Measurements from ENCODE around the gene GDF10.

DNA sequence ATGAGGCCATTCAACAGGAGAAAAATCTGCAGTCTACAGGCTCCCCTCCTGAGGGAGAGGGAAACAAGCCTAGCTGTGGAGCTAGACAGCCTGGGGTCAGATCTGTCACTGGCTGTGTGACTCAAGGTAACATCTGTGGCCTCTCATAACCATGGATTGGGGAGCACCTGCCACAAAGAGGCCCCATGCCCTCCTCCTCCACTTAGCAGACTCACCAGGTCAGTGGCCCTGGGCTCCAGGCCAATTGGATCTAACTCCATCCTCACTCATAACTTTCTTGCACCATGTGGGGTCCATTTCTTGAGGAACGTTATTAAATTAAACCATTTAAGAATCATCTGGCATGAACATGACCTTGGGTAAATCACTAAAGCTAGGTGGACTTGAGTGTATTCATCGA, 1.8 kb downstream of the GDF10 start:
- TF ChIP-seq, protein P1, sequence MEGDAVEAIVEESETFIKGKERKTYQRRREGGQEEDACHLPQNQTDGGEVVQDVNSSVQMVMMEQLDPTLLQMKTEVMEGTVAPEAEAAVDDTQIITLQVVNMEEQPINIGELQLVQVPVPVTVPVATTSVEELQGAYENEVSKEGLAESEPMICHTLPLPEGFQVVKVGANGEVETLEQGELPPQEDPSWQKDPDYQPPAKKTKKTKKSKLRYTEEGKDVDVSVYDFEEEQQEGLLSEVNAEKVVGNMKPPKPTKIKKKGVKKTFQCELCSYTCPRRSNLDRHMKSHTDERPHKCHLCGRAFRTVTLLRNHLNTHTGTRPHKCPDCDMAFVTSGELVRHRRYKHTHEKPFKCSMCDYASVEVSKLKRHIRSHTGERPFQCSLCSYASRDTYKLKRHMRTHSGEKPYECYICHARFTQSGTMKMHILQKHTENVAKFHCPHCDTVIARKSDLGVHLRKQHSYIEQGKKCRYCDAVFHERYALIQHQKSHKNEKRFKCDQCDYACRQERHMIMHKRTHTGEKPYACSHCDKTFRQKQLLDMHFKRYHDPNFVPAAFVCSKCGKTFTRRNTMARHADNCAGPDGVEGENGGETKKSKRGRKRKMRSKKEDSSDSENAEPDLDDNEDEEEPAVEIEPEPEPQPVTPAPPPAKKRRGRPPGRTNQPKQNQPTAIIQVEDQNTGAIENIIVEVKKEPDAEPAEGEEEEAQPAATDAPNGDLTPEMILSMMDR (IDR thresholded peaks at IDR 0.05; ENCODE audit: low read depth, low read length) = no peak
- no peak for TF ChIP-seq EZH2phosphoT487 (IDR thresholded peaks at IDR 0.05; ENCODE audit: low read depth)

Data from OCI-LY3 (cell line).